GM12864 (cell line): ENCODE data around the gene PXT1.
A peak's percentile ranks its signal among the peaks of the same experiment; 100 is the strongest.

Experiments
- DNase-seq: peaks from one replicate; pipeline ENCODE4 v3.0.0-alpha.2; 2011; ENCODE audit warnings: low read depth
- H3K4me3 ChIP-seq: 2 replicates; pipeline ENCODE4 v1.5.1; 2011; ENCODE audit warnings: mild to moderate bottlenecking, low read depth, low read length, control low read depth
- TF ChIP-seq, protein P1 (sequence below): IDR thresholded peaks from 2 replicates; pipeline ENCODE4 v1.5.1; 2011; ENCODE audit warnings: low read depth, mild to moderate bottlenecking, moderate library complexity, low read length, control low read depth, inconsistent platforms; ENCODE audit errors: missing control alignments

PXT1 gene, protein sequence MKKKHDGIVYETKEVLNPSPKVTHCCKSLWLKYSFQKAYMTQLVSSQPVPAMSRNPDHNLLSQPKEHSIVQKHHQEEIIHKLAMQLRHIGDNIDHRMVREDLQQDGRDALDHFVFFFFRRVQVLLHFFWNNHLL

DNA sequence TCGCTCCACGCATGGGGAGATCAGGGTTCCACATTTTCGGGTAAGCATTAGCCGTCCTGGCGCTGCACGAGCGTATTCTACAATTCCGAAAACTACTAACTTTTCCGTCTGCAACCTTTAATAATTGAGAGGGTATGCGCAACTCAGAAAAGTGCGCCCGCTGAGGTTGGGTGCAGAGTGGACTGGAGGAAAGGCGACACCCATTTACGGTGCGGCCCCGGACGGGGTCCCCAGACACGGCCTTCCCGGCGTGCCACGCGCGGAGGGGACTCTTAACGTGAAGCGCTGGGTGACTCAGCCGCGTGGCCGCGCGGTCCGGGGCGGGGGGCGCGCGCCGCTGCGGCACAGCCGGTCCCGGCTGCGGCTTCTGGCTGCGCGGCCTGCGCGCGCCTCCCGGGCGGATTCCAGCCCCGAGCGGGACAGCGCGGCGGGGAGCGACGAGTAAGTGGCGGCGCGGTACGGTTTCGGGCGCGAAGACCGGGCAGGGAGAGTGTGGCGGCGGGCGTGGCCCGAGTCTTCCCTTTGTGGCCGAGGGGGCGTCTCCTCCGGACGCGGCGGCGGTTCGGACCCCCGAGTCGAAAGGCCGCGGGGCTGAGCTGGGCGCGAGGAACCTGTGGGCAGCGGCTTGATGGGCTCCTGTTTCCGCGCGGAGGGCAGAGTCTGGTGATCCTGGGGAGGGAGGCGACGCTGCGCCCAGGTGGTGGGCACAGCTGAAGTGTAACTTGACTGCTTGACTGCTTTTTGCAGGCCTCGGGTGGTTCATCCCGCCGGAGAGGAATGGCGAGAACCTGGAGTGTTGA is at the start of gene PXT1, which contains the start of gene KCTD20:
PXT1 (minus strand) TSS at position 184 of the 800 bp plus-strand sequence. CDS start 16,772 bp downstream, outside the sequence.
KCTD20 (plus strand) TSS at position 330 of the 800 bp plus-strand sequence. CDS start 27,098 bp downstream, outside the sequence.
- TF ChIP-seq, protein P1, sequence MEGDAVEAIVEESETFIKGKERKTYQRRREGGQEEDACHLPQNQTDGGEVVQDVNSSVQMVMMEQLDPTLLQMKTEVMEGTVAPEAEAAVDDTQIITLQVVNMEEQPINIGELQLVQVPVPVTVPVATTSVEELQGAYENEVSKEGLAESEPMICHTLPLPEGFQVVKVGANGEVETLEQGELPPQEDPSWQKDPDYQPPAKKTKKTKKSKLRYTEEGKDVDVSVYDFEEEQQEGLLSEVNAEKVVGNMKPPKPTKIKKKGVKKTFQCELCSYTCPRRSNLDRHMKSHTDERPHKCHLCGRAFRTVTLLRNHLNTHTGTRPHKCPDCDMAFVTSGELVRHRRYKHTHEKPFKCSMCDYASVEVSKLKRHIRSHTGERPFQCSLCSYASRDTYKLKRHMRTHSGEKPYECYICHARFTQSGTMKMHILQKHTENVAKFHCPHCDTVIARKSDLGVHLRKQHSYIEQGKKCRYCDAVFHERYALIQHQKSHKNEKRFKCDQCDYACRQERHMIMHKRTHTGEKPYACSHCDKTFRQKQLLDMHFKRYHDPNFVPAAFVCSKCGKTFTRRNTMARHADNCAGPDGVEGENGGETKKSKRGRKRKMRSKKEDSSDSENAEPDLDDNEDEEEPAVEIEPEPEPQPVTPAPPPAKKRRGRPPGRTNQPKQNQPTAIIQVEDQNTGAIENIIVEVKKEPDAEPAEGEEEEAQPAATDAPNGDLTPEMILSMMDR: no peak
- peak within 1 kb of the TSS; percentile 88 for H3K4me3 ChIP-seq
- peak; percentile 71 for DNase-seq

DNA sequence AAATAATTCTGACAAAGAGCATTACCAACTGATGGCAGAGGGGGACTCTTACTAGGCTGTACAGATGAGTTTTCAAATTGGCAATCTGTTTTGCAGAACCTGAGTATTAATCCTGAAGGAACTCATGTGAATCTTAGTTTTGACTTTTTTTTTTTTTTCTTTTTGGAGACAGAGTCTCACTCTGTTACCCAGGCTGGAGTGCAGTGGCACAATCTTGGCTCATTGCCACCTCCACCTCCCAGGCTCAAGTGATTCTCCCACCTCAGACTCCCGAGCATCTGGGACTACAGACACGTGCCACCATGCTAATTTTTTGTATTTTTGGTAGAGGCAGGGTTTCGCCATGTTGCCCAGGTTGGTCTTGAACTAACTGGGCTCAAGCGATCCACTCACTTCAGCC is 49.4 kb upstream of the PXT1 start:
- TF ChIP-seq, protein P1: no peak
- no peak overlapping the region for H3K4me3 ChIP-seq
- no peak for DNase-seq

DNA sequence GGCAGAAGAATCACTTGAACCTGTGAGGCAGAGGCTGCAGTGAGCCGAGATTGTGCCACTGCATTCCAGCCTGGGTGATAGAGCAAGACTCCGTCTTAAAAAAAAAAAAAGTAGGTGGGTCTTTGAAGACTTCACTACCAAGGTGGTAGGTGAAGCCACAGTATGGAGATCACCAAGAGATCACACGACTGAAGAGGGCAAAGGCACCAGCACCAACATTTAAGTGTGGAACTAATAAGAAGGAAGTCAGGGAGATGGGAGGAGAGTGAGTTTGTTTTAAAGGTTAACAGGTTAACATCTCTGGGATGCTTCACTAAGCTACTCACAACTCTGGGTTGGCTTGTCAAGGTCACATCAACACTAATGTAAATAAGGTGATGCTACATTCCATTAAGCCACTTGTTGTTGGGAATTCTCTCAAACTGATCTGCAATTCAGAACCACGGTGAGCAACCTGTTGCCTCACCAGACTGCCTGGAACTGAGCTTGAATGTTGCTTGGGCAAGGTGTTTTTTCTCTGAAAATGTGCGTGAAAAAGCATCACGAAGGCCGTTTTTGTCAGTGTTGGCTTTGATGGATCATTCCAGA is 48.8 kb upstream of the PXT1 start:
- TF ChIP-seq, protein P1: no peak
- no peak for DNase-seq
- H3K4me3 ChIP-seq: no peak overlapping the region

DNA sequence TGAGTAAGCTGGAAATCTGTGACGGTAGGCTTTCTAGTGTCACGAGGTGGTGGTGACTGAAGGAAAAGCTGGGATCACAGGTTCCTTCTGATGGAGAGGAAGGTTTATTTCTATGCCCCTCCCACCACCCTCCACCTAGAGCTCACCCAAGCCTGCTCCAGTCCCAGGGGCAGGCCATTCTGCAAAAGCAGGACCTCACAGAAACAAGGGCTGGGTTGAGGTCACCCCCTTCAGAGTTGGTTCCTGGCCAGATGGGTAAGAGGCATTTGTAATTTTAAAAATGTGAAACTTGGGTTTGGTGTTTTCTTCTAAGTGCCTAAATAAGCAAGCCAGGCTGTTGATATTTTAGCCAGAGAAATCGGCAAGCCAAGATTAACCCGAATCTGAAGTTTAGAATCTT is 46.8 kb upstream of the PXT1 start:
- H3K4me3 ChIP-seq: no peak overlapping the region
- TF ChIP-seq, protein P1: no peak
- no peak for DNase-seq

DNA sequence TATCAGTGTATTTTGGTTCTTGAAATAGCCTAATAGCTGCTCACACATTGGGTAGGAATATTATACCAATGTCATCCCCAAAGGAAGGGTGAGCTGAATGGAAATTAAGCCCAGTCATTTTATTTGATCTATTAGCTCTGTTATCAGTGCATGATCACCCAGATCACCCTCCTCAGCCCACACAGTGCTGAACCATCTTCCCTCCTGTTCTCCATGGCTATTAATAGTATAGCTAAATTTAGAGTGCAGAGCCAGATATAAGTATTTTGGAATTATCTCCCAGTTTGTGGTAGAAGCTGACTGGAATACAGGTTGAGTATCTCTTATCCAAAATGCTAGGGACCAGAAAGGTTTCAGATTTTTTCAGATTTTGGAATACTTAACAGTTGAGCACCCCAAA is 45.6 kb upstream of the PXT1 start:
- DNase-seq: no peak
- TF ChIP-seq, protein P1: no peak
- no peak overlapping the region for H3K4me3 ChIP-seq

DNA sequence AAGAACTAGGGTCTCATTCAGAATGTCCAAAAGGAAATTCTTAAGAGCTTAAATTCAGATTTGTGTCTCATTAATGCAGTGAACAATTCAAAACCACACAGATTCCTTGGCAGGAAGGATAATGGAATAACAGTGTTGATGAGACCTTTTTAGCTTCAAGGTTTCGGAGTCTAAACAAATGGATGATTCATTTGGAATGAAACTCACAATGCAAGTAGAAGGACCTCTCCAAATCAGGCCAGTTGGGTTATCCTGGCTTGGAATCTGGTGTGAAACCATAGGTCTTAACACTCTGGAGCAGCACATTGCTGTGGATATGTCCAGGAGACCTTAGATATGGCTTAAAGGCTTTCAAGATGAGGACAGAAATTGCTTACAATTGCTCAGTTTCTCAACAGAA is 45.0 kb upstream of the PXT1 start:
- TF ChIP-seq, protein P1: no peak
- no peak for DNase-seq
- H3K4me3 ChIP-seq: no peak overlapping the region
